Adrenal gland (tissue), 5 donors: ENCODE results near the gene COPG1.

Source experiments
- POLR2A ChIP-seq, 2 donors: fragments of 450-650 bp; IDR thresholded peaks; one replicate each; pipeline ENCODE4 v1.6.1; 2017; ENCODE audit warnings: antibody characterized with exemption in 2 of 2, mild to moderate bottlenecking in 2 of 2, moderate library complexity in 1 of 2
- TF ChIP-seq, protein P1 (sequence below), 6 experiments: fragments of 450-650 bp in 4 of 6; fragments of 200-600 bp in 2 of 6; sonication (generic) in 1 of 6; IDR thresholded peaks; 1 replicate in 5 of 6; 2 replicates in 1 of 6; pipeline versions ENCODE4 v1.5.1 to v1.8.0; 2016 to 2021; ENCODE audit warnings: antibody characterized with exemption in 6 of 6, mild to moderate bottlenecking in 2 of 6, moderate library complexity in 1 of 6
- donor health status: DM: no; HTN: no; CAD: no.

DNA sequence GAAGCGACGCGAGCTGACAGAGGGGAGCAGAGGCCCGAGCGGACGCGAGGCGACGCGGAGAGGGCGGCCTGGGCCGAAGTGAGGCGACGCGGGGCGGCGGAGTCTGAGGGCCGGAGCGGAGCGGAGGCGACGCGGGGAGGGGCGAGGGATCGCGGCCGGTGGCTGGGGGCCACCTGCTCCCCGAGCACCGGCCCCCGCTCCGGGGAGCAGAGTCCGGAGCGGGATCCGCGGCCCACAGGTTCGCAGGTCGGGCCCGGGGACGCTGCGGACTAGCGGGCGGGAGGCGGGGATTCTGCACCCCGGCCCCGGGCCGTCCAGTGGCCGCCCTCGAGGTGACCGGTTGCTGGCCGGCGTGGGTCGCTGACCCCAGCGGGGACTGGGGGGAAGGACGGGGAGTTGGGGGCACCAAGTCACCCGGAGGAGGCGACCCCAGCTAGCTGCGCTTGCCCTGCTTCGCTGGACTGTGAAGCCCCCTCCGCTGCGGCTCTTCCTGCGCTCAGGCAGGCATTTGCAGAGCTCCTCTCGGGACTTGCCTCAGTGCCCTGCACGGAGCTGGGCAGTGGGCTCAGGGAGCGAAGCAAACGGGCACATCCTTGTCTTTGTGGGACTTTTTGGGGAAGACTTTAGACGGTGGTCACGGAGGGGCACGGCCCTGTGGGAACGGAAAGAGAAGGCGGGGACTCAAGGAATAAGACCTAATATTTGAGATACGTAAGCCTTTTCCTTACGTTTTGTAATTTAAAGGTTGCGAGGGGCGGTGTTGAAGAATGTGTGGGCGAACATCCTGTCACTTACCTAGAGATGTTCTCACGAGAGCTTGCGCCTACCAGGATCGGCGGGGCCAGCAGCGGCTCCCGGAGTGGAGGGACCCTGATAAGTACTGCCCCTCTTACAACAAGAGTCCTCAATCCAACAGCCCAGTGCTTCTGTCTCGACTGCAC is 29.8 kb downstream of the COPG1 start:
- TF ChIP-seq, protein P1, sequence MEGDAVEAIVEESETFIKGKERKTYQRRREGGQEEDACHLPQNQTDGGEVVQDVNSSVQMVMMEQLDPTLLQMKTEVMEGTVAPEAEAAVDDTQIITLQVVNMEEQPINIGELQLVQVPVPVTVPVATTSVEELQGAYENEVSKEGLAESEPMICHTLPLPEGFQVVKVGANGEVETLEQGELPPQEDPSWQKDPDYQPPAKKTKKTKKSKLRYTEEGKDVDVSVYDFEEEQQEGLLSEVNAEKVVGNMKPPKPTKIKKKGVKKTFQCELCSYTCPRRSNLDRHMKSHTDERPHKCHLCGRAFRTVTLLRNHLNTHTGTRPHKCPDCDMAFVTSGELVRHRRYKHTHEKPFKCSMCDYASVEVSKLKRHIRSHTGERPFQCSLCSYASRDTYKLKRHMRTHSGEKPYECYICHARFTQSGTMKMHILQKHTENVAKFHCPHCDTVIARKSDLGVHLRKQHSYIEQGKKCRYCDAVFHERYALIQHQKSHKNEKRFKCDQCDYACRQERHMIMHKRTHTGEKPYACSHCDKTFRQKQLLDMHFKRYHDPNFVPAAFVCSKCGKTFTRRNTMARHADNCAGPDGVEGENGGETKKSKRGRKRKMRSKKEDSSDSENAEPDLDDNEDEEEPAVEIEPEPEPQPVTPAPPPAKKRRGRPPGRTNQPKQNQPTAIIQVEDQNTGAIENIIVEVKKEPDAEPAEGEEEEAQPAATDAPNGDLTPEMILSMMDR (IDR thresholded peaks at IDR 0.05) = no peak
- peak; percentile 43 to 60 for TF ChIP-seq POLR2A (IDR thresholded peaks at IDR 0.05)
